ENCODE data around the gene ADCK1. TPM values are rescaled to one million over a fixed set of nuclear protein-coding genes. Genes with fewer than 3 reads are reported as not detected.

Gene ADCK1
- total RNA-seq, 1 experiment from 2014 or later: 11.4 TPM

DNA sequence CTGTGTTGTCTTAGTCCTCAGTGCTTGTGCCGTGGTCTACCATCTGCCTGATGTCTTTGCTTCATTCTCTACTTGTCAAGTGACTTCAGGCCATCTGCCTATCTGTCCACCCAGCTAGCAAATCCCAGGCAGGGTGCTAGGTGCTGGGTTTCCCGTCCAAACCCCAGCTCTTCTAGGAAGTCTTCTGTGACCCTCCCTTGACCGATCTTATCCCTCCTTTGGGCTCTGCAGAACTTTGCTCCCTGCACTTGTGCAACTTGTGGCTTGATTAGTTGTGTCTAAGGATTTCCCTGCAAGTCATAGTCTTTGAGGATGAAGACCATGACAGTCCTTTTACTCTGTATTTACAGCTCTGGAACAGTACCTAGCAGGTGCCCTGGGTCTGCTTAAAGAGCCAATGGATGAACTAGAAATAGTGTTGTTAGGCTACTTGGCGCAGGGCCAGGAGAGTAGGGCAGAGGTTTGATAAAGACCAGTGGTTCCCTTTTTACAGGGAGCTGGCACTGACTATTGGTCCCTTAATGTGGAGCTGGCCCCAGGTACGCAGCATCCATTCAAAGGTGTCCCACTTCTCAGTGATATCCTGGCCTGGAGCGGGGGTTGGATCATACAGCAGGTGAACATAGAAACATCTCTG is 60.1 kb downstream of the ADCK1 start (continued):
- TF ChIP-seq E2F5 (CRISPR knock-in tag; IDR thresholded peaks at IDR 0.05): no peak

DNA sequence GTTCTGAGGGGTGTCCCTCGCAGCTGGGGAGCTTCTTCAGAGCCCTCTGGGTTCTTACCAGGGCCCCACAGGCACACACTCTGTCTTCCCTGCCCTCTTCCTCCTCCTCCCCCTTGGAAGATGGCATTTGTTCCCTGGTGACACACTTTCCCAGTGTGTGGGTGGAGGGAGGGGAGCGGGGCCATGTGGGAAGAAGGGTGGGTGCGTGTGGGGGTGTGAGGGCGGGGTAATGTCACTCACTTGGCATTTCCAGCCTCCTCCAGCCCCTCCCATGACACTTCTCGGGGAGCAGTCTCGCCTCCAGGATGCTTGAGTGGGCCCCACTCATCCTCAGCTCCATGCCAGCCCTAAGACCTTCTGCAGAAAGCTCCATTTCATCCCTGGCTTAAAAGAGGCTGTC is 61.3 kb downstream of the ADCK1 start:
- ChIA-PET CTCF (interaction anchor here (0.7 to 3.2 kb wide), 11 partner anchors 8 to 705 kb away, joined by 3 to 27 read pairs (median 6); no protein-coding TSS in a partner anchor), POLR2A (no interaction called here)
- H3K4me1 Mint-ChIP-seq: no peaks in the 10 kb centered on the region
- no peak overlapping the region for H3K27ac Mint-ChIP-seq
- peaks cover 4% of the 10 kb centered on the region; the same call in 1 of the 2 replicates for H3K36me3 Mint-ChIP-seq
- peaks cover 5% of the 10 kb centered on the region for H3K9me3 Mint-ChIP-seq
- H3K27me3 Mint-ChIP-seq (ENCODE audit: low read depth): no peaks in the 10 kb centered on the region
- TF ChIP-seq, protein P1, sequence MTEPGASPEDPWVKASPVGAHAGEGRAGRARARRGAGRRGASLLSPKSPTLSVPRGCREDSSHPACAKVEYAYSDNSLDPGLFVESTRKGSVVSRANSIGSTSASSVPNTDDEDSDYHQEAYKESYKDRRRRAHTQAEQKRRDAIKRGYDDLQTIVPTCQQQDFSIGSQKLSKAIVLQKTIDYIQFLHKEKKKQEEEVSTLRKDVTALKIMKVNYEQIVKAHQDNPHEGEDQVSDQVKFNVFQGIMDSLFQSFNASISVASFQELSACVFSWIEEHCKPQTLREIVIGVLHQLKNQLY (CRISPR knock-in tag; IDR thresholded peaks at IDR 0.05): no peak
- TF ChIP-seq, protein P2, sequence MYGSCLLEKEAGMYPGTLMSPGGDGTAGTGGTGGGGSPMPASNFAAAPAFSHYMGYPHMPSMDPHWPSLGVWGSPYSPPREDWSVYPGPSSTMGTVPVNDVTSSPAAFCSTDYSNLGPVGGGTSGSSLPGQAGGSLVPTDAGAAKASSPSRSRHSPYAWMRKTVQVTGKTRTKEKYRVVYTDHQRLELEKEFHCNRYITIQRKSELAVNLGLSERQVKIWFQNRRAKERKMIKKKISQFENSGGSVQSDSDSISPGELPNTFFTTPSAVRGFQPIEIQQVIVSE (CRISPR knock-in tag; IDR thresholded peaks at IDR 0.05; ENCODE audit: borderline replicate concordance): no peak
- no peak for TF ChIP-seq ERG (CRISPR knock-in tag; IDR thresholded peaks at IDR 0.05)
- no peak for TF ChIP-seq TCF7 (CRISPR knock-in tag; IDR thresholded peaks at IDR 0.05; ENCODE audit: low read depth)
- TF ChIP-seq NFATC4 (CRISPR knock-in tag; IDR thresholded peaks at IDR 0.05): no peak
- TF ChIP-seq ZNF219 (CRISPR knock-in tag; IDR thresholded peaks at IDR 0.05; ENCODE audit: borderline replicate concordance): no peak
- ATAC-seq (no peak), DNase-seq (ENCODE audit: low spot score) (no peak)
- no peak overlapping the region for H3K4me3 Mint-ChIP-seq

- Mint-ChIP-seq H3K36me3 (peaks cover 4% of the 10 kb centered on the region; the same call in 1 of the 2 replicates), H3K4me3 (no peak overlapping the region), H3K9me3 (peaks cover 5% of the 10 kb centered on the region), H3K4me1 (no peaks in the 10 kb centered on the region), H3K27ac (no peak overlapping the region), H3K27me3 (ENCODE audit: low read depth) (no peaks in the 10 kb centered on the region)
- ATAC-seq: peak; percentile 96
- no peak for TF ChIP-seq JAZF1 (CRISPR knock-in tag; IDR thresholded peaks at IDR 0.05)
- TF ChIP-seq CTCF (IDR thresholded peaks at IDR 0.05): peak; percentile 97
- POLR2A ChIA-PET: no interaction called here
- DNase-seq (ENCODE audit: low spot score): peak; percentile 97
- CTCF ChIA-PET: interaction anchor here (0.6 to 3.2 kb wide), 22 partner anchors 9 to 733 kb away, joined by 3 to 27 read pairs (median 4); no protein-coding TSS in a partner anchor
Observed at GRCh38 chr14:77862154-77862786, 62.4 kb downstream of the ADCK1 start.

DNA sequence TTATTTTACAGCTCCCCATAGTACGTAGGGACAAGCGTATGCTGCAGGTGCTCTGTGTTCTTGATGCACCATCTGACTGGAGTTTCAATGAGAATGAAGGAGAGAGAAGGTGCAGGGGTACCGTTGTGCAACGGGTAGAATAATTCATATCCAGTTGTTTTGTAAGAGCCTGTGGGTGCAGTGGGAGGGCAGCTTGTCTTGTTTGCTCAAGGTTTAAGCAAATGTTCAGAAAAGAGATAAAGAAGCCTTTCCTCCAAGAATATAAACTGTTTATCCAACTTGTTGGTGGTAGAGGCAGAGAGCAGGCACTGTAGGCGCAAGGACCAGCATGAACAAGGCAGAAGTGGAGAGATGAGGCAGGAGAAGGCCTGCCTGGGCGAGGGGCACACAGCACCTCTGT is 64.2 kb downstream of the ADCK1 start:
- H3K4me1 Mint-ChIP-seq: no peaks in the 10 kb centered on the region
- H3K27me3 Mint-ChIP-seq (ENCODE audit: low read depth): no peaks in the 10 kb centered on the region
- no peak overlapping the region for H3K27ac Mint-ChIP-seq
- POLR2A ChIA-PET: no interaction called here
- no peak for DNase-seq (ENCODE audit: low spot score)
- CTCF ChIA-PET: no interaction called here
- peaks cover 5% of the 10 kb centered on the region for H3K9me3 Mint-ChIP-seq
- H3K36me3 Mint-ChIP-seq: peaks cover 4% of the 10 kb centered on the region; the same call in 1 of the 2 replicates
- no peak overlapping the region for H3K4me3 Mint-ChIP-seq
- no peak for ATAC-seq
- TF ChIP-seq NR2C2 (CRISPR knock-in tag; IDR thresholded peaks at IDR 0.05): no peak
- no peak for TF ChIP-seq MXD4 (CRISPR knock-in tag; IDR thresholded peaks at IDR 0.05; ENCODE audit: borderline replicate concordance)
- TF ChIP-seq, protein P3, sequence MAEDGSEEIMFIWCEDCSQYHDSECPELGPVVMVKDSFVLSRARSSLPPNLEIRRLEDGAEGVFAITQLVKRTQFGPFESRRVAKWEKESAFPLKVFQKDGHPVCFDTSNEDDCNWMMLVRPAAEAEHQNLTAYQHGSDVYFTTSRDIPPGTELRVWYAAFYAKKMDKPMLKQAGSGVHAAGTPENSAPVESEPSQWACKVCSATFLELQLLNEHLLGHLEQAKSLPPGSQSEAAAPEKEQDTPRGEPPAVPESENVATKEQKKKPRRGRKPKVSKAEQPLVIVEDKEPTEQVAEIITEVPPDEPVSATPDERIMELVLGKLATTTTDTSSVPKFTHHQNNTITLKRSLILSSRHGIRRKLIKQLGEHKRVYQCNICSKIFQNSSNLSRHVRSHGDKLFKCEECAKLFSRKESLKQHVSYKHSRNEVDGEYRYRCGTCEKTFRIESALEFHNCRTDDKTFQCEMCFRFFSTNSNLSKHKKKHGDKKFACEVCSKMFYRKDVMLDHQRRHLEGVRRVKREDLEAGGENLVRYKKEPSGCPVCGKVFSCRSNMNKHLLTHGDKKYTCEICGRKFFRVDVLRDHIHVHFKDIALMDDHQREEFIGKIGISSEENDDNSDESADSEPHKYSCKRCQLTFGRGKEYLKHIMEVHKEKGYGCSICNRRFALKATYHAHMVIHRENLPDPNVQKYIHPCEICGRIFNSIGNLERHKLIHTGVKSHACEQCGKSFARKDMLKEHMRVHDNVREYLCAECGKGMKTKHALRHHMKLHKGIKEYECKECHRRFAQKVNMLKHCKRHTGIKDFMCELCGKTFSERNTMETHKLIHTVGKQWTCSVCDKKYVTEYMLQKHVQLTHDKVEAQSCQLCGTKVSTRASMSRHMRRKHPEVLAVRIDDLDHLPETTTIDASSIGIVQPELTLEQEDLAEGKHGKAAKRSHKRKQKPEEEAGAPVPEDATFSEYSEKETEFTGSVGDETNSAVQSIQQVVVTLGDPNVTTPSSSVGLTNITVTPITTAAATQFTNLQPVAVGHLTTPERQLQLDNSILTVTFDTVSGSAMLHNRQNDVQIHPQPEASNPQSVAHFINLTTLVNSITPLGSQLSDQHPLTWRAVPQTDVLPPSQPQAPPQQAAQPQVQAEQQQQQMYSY (CRISPR knock-in tag; IDR thresholded peaks at IDR 0.05): no peak
- no peak for TF ChIP-seq GABPB1 (CRISPR knock-in tag; IDR thresholded peaks at IDR 0.05)
- TF ChIP-seq TEAD4 (CRISPR knock-in tag; IDR thresholded peaks at IDR 0.05): no peak
- no peak for TF ChIP-seq RELA (CRISPR knock-in tag; IDR thresholded peaks at IDR 0.05; ENCODE audit: borderline replicate concordance)
- no peak for TF ChIP-seq CBFB (CRISPR knock-in tag; IDR thresholded peaks at IDR 0.05; ENCODE audit: low read depth)
- TF ChIP-seq ATF1 (CRISPR knock-in tag; IDR thresholded peaks at IDR 0.05): no peak
- no peak for TF ChIP-seq ZNF263 (CRISPR knock-in tag; IDR thresholded peaks at IDR 0.05; ENCODE audit: low read depth)
- no peak for TF ChIP-seq PRRX2 (CRISPR knock-in tag; IDR thresholded peaks at IDR 0.05)
- no peak for TF ChIP-seq TEAD1 (CRISPR knock-in tag; IDR thresholded peaks at IDR 0.05)

All from WTC11 (cell line).